DND-41 (cell line): ENCODE data around the gene PICK1.

ENCODE experiments used
- CTCF ChIP-seq: IDR thresholded peaks from 2 replicates; pipeline ENCODE4 v1.5.1; 2012; ENCODE audit warnings: borderline replicate concordance, low read length, moderate library complexity, mild to moderate bottlenecking; ENCODE audit not compliant: poor library complexity, severe bottlenecking; ENCODE audit errors: extremely low read depth
- EZH2 ChIP-seq: IDR thresholded peaks from 3 replicates; pipeline ENCODE4 v1.6.1; 2012; ENCODE audit warnings: borderline replicate concordance, low read depth, mild to moderate bottlenecking, moderate library complexity, low read length, inconsistent platforms; ENCODE audit not compliant: severe bottlenecking

- TF ChIP-seq CTCF (no peak), EZH2 (no peak)
Measured at GRCh38 chr22:38030311-38031133, 26.7 kb upstream of the PICK1 start.
